ENCODE measurements around the gene USP7. TPM values are rescaled to one million over a fixed set of nuclear protein-coding genes. Genes with fewer than 3 reads are reported as not detected.

Gene USP7
- total RNA-seq, 1 donor from 2014 or later, result 55.3 TPM

- Histone ChIP-seq H3K4me3 (no peak overlapping the region), H3K9me3 (no peaks in the 10 kb centered on the region), H3K4me1 (peaks cover 10 to 24% of the 10 kb centered on the region in 2 donors), H3K36me3 (no peaks in the 10 kb centered on the region), H3K27ac (no peak overlapping the region), H3K27me3 (no peaks in the 10 kb centered on the region)
- intact Hi-C loops (cut with DNase I), result no loop called here
- TF ChIP-seq CTCF (IDR thresholded peaks at IDR 0.05), result no peak
- no peak for DNase-seq (ENCODE audit: low spot score in 2 of 2)
Measured at GRCh38 chr16:8943001-8943763, 20.5 kb downstream of the USP7 start.

- intact Hi-C loops (cut with DNase I), result no loop called here
- DNase-seq (ENCODE audit: low spot score in 2 of 2), result no peak
- Histone ChIP-seq H3K36me3 (no peaks in the 10 kb centered on the region), H3K27me3 (no peaks in the 10 kb centered on the region), H3K9me3 (no peaks in the 10 kb centered on the region), H3K4me1 (peaks cover 10 to 26% of the 10 kb centered on the region in 2 donors), H3K27ac (no peak overlapping the region), H3K4me3 (no peak overlapping the region)
- no peak for TF ChIP-seq CTCF (IDR thresholded peaks at IDR 0.05)
Measured at GRCh38 chr16:8941718-8942344, 21.9 kb downstream of the USP7 start.

GRCh38 chr16:8937803-8938202, 25.9 kb downstream of the USP7 start:
- no peaks in the 10 kb centered on the region for H3K36me3 ChIP-seq
- H3K4me3 ChIP-seq, result no peak overlapping the region
- no peak overlapping the region for H3K27ac ChIP-seq
- intact Hi-C loops (cut with DNase I), result no loop called here
- peaks cover 3 to 16% of the 10 kb centered on the region in 2 donors for H3K4me1 ChIP-seq
- H3K27me3 ChIP-seq, result no peaks in the 10 kb centered on the region
- no peak for DNase-seq (ENCODE audit: low spot score in 2 of 2)
- H3K9me3 ChIP-seq, result no peaks in the 10 kb centered on the region
- TF ChIP-seq CTCF (IDR thresholded peaks at IDR 0.05), result no peak

- Histone ChIP-seq H3K36me3 (no peaks in the 10 kb centered on the region), H3K27ac (no peak overlapping the region), H3K9me3 (no peaks in the 10 kb centered on the region), H3K4me3 (no peak overlapping the region), H3K4me1 (peaks cover 0 to 16% of the 10 kb centered on the region in 2 donors), H3K27me3 (no peaks in the 10 kb centered on the region)
- no peak for DNase-seq (ENCODE audit: low spot score in 2 of 2)
- intact Hi-C loops (cut with DNase I), result no loop called here
- TF ChIP-seq CTCF (IDR thresholded peaks at IDR 0.05), result peak in 2 of 3 experiments; percentile 26 to 27
Measured at GRCh38 chr16:8936421-8936820, 27.3 kb downstream of the USP7 start.

GRCh38 chr16:8935989-8936388, 27.7 kb downstream of the USP7 start:
- no peaks in the 10 kb centered on the region for H3K9me3 ChIP-seq
- H3K27me3 ChIP-seq, result no peaks in the 10 kb centered on the region
- intact Hi-C loops (cut with DNase I), result no loop called here
- DNase-seq (ENCODE audit: low spot score in 2 of 2), result no peak
- H3K36me3 ChIP-seq, result no peaks in the 10 kb centered on the region
- no peak overlapping the region for H3K27ac ChIP-seq
- no peak for TF ChIP-seq CTCF (IDR thresholded peaks at IDR 0.05)
- H3K4me3 ChIP-seq, result no peak overlapping the region
- peaks cover 0 to 16% of the 10 kb centered on the region in 2 donors for H3K4me1 ChIP-seq

Data from ascending aorta (tissue), 2 donors.